Measurements from ENCODE around the gene OPN4. TPM values are rescaled to one million over a fixed set of nuclear protein-coding genes. Genes with fewer than 3 reads are reported as not detected.

The OPN4 gene
- total RNA-seq, 3 donors from 2014 or later, result not detected

DNA sequence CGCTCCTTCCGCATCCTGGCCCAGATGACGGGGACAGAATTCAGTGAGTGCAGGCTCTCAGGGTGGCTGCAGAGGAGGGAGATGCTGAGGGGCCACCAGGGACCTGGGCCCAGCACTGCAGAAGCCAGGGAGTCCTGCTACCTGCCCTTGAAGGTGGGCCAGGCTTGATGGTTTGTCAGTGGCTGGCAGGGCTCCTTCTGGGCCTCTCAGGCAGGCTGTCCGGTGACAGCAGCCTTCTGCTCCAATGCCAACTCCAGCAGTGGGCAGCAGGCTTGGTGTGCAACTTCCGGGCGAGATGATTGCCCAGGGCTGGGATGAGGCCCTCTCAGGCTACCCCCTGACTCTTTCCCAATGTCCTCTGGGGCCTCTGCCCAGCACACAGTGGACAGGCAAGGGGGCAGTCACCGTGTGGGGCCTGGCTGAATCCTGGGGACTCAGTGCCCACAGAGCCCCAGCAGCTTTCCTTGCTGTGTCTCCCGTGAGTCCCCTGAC lies 37.7 kb downstream of the OPN4 start:
- TF ChIP-seq POLR2A (IDR thresholded peaks at IDR 0.05), result no peak
- H3K27me3 ChIP-seq, result no peaks in the 10 kb centered on the region
- H3K36me3 ChIP-seq, result no peaks in the 10 kb centered on the region
- no peak overlapping the region for H3K4me3 ChIP-seq
- intact Hi-C loops (cut with DNase I; ENCODE audit: low total_unique reads), result no loop called here
- no peaks in the 10 kb centered on the region for H3K9me3 ChIP-seq
- no peak overlapping the region for H3K27ac ChIP-seq
- no peak for DNase-seq (ENCODE audit: low spot score in 2 of 2)
- H3K4me1 ChIP-seq, result no peaks in the 10 kb centered on the region

DNA sequence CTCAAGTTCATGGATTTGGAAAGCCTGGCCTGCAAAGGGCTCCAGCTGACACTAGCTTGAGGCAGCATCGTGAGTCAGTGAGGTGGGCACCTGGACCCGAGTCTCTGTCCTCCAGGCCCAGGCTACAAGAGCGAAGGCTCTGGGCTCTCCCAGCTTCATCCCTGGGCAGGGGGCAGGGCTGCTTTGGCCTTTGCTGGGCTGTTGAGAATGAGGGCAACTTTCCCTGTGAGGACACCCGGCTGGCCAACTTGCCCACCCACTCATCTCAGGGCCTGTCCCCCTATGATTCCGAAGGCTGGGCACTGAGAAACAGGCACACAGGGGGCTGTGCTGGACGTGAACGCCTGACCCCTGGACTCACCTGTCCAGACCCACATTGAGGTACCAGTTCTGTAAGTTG lies 38.3 kb downstream of the OPN4 start:
- TF ChIP-seq, protein P1, sequence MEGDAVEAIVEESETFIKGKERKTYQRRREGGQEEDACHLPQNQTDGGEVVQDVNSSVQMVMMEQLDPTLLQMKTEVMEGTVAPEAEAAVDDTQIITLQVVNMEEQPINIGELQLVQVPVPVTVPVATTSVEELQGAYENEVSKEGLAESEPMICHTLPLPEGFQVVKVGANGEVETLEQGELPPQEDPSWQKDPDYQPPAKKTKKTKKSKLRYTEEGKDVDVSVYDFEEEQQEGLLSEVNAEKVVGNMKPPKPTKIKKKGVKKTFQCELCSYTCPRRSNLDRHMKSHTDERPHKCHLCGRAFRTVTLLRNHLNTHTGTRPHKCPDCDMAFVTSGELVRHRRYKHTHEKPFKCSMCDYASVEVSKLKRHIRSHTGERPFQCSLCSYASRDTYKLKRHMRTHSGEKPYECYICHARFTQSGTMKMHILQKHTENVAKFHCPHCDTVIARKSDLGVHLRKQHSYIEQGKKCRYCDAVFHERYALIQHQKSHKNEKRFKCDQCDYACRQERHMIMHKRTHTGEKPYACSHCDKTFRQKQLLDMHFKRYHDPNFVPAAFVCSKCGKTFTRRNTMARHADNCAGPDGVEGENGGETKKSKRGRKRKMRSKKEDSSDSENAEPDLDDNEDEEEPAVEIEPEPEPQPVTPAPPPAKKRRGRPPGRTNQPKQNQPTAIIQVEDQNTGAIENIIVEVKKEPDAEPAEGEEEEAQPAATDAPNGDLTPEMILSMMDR (IDR thresholded peaks at IDR 0.05), result no peak
- TF ChIP-seq POLR2A (IDR thresholded peaks at IDR 0.05) (no peak), POLR2AphosphoS5 (IDR thresholded peaks at IDR 0.05) (no peak)
- intact Hi-C loops (cut with DNase I; ENCODE audit: low total_unique reads), result no loop called here
- Histone ChIP-seq H3K27me3 (no peaks in the 10 kb centered on the region), H3K9me3 (no peaks in the 10 kb centered on the region), H3K27ac (no peak overlapping the region), H3K4me1 (no peaks in the 10 kb centered on the region), H3K36me3 (no peaks in the 10 kb centered on the region), H3K4me3 (no peak overlapping the region)
- no peak for DNase-seq (ENCODE audit: low spot score in 2 of 2)

DNA sequence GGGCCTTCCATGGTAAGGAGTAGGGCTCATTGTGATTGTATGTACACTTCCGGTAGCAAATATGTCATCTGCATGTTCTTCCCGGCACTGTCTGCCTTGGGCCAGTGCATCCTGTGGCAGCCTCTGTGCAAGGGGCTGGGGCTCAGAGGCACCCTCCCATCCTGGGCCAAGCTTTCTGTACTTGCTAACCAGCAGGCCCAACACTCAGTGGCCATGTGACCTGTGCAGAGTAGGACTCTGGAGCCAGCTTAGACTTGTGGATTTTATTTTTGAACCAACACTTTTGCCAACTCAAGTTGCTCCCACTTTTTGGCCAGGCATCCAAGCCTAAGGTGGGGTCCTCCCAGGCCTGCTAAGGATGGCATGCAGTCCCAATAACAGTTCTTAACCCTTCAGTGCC lies 38.9 kb downstream of the OPN4 start:
- no peaks in the 10 kb centered on the region for H3K36me3 ChIP-seq
- intact Hi-C loops (cut with DNase I; ENCODE audit: low total_unique reads), result no loop called here
- no peaks in the 10 kb centered on the region for H3K9me3 ChIP-seq
- no peaks in the 10 kb centered on the region for H3K27me3 ChIP-seq
- H3K4me3 ChIP-seq, result no peak overlapping the region
- no peak overlapping the region for H3K27ac ChIP-seq
- no peak for TF ChIP-seq POLR2AphosphoS5 (IDR thresholded peaks at IDR 0.05)
- no peak for TF ChIP-seq POLR2A (IDR thresholded peaks at IDR 0.05)
- TF ChIP-seq, protein P1 (IDR thresholded peaks at IDR 0.05), result no peak
- DNase-seq (ENCODE audit: low spot score in 2 of 2), result no peak
- H3K4me1 ChIP-seq, result no peaks in the 10 kb centered on the region

DNA sequence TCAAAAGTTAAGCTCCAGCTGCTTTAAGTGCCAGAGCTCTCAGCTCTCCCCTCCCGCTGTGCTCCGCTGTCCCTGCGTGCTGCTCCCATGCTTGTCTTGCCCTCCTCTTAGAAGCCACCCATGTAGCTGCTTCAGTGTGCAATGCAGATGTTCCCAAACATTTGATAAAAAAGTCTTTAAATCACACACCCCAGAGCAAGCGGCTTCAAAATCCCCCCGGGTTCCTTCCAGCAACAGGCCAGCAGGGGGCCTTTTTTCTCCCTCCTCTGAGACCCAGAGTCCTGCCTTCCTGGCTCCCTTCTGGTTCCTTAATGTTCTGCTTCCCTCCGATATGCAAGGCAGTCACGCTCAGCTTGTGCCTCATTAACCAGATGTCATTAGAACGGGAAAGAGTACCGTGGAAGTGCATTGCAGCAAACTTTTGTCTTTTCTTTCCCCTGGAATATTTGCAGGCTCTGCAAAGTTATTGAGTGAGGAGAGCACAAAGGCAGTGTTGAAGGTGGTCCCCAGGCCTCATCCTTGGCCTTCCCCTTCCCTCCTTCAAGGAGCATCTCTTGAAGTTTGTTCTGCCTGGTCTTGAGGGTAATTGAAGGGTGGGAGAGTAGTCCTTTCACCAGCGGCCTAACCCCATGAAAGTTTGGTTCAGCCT lies 39.5 kb downstream of the OPN4 start:
- intact Hi-C loops (cut with DNase I; ENCODE audit: low total_unique reads), result no loop called here
- TF ChIP-seq, protein P1 (IDR thresholded peaks at IDR 0.05), result peak; percentile 27 to 61 (median 40)
- no peak for TF ChIP-seq POLR2A (IDR thresholded peaks at IDR 0.05)
- Histone ChIP-seq H3K27me3 (no peaks in the 10 kb centered on the region), H3K36me3 (no peaks in the 10 kb centered on the region), H3K4me3 (no peak overlapping the region), H3K4me1 (no peaks in the 10 kb centered on the region), H3K9me3 (no peaks in the 10 kb centered on the region), H3K27ac (peak overlapping the region in 1 of 2 donors; percentile 25)
- DNase-seq (ENCODE audit: low spot score in 2 of 2), result peak in 1 of 2 donors; percentile 24

DNA sequence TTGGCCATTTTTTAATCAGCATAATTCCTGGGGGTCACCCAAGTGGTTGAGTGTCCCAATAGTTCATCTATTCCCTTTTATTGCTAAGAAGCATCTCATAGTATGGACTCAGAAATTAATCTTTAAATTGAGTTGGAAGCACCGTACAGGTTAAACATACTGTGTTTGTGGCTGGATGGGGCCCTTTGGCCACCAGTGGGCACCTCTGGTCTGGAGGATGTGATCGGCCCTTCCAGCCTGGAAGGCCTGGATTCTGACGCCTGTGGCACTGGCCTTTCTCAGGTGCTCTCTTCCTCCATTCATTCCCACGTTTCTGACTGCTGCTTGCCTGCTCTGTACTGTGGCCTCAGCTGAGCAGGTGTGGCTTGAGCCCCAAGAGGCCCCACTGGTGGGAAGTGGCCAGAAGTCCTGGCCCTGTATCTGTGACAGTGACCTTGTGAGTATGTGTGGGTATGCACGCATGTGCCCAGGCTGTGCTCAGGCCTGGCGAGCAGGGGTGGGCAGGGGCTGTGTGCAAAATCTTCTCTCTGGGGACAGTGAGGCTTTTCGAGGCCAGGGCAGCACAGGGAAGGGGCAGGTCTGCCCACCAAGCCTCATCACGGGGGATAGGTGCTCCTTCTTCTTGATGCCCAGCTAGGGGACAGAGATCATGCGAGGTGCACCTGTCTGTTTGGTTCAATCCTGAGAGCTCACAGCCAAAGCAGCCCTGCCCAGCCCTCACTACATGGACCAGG lies 44.0 kb downstream of the OPN4 start:
- H3K27ac ChIP-seq, result no peak overlapping the region
- TF ChIP-seq POLR2AphosphoS5 (IDR thresholded peaks at IDR 0.05) (no peak), POLR2A (IDR thresholded peaks at IDR 0.05) (no peak)
- TF ChIP-seq, protein P1 (IDR thresholded peaks at IDR 0.05), result no peak
- intact Hi-C loops (cut with DNase I; ENCODE audit: low total_unique reads), result no loop called here
- H3K36me3 ChIP-seq, result no peaks in the 10 kb centered on the region
- H3K4me1 ChIP-seq, result no peaks in the 10 kb centered on the region
- H3K9me3 ChIP-seq, result no peaks in the 10 kb centered on the region
- DNase-seq (ENCODE audit: low spot score in 2 of 2), result no peak
- no peaks in the 10 kb centered on the region for H3K27me3 ChIP-seq
- H3K4me3 ChIP-seq, result no peak overlapping the region
